Kidney epithelial cell (primary cell): ENCODE data around the gene SART1. TPM values are rescaled to one million over a fixed set of nuclear protein-coding genes. Genes with fewer than 3 reads are reported as not detected.

Experiments used
- DNase-seq: peaks from one replicate; pipeline ENCODE4 v3.0.0-alpha.2; 2010; ENCODE audit warnings: low read depth
- H3K27me3 ChIP-seq: 2 replicates; pipeline ENCODE4 v1.6.0; 2011; ENCODE audit warnings: low read length; ENCODE audit not compliant: control insufficient read depth, insufficient read depth
- H3K36me3 ChIP-seq: 2 replicates; pipeline ENCODE4 v1.5.1; 2011; ENCODE audit warnings: low read length; ENCODE audit not compliant: control insufficient read depth, insufficient read depth
- H3K4me3 ChIP-seq: 2 replicates; pipeline ENCODE4 v1.5.1; 2011; ENCODE audit warnings: low read depth, mild to moderate bottlenecking, control low read depth, low read length
- CTCF ChIP-seq: IDR thresholded peaks from 2 replicates; pipeline ENCODE4 v1.5.1; 2011; ENCODE audit warnings: mild to moderate bottlenecking, moderate library complexity, low read length, control low read depth, inconsistent platforms; ENCODE audit not compliant: insufficient read depth, poor library complexity, severe bottlenecking
- total RNA-seq: library from RNA; depleted of rRNA; stranded (reverse); fragments of >200 nt; gene quantifications from 2 replicates; pipeline ENCODE4 v1.2.3, GENCODE V29; 2015

SART1 gene
- total RNA-seq, 1 donor from 2014 or later: 32.6 TPM

- Histone ChIP-seq H3K36me3 (no peaks in the 10 kb centered on the region), H3K4me3 (peak overlapping the region; percentile 88), H3K27me3 (no peaks in the 10 kb centered on the region)
- no peak for TF ChIP-seq CTCF
- no peak for DNase-seq
Measured at GRCh38 chr11:65920372-65920802, 41.1 kb upstream of the SART1 start.

GRCh38 chr11:65921033-65921555 lies 40.4 kb upstream of the SART1 start:
- H3K4me3 ChIP-seq: no peak overlapping the region
- H3K27me3 ChIP-seq: no peaks in the 10 kb centered on the region
- TF ChIP-seq CTCF: no peak
- H3K36me3 ChIP-seq: no peaks in the 10 kb centered on the region
- DNase-seq: no peak

- no peak for TF ChIP-seq CTCF
- Histone ChIP-seq H3K4me3 (no peak overlapping the region), H3K36me3 (no peaks in the 10 kb centered on the region), H3K27me3 (no peaks in the 10 kb centered on the region)
- no peak for DNase-seq
Measured at GRCh38 chr11:65921876-65922275, 39.7 kb upstream of the SART1 start.

GRCh38 chr11:65922565-65922964 lies 39.0 kb upstream of the SART1 start:
- DNase-seq: no peak
- no peak overlapping the region for H3K4me3 ChIP-seq
- no peaks in the 10 kb centered on the region for H3K27me3 ChIP-seq
- no peak for TF ChIP-seq CTCF
- no peaks in the 10 kb centered on the region for H3K36me3 ChIP-seq

GRCh38 chr11:65925397-65925796 lies 36.1 kb upstream of the SART1 start:
- no peak for TF ChIP-seq CTCF
- H3K36me3 ChIP-seq: no peaks in the 10 kb centered on the region
- H3K4me3 ChIP-seq: no peak overlapping the region
- no peak for DNase-seq
- no peaks in the 10 kb centered on the region for H3K27me3 ChIP-seq

- no peak for TF ChIP-seq CTCF
Measured at GRCh38 chr11:65927904-65928397, 33.6 kb upstream of the SART1 start.

More at GRCh38 chr11:65927904-65928397, 33.6 kb upstream of the SART1 start:
- Histone ChIP-seq H3K27me3 (no peaks in the 10 kb centered on the region), H3K4me3 (no peak overlapping the region), H3K36me3 (no peaks in the 10 kb centered on the region)
- DNase-seq: no peak
